GF-D8 (cell line): ENCODE measurements around the gene SRP68.

ENCODE experiments used
- DNase-seq: peaks from one replicate; lab custom pipeline; 2025; lab: John Stamatoyannopoulos, UW

The SRP68 gene

GRCh38 chr17:75998327-75998795 lies 74.0 kb downstream of the SRP68 start:
- no peak for DNase-seq

GRCh38 chr17:75996665-75997590 lies 75.4 kb downstream of the SRP68 start:
- peak; percentile 85 for DNase-seq

- no peak for DNase-seq
Measured at GRCh38 chr17:75995385-75995925, 76.9 kb downstream of the SRP68 start.

GRCh38 chr17:75994802-75995370 lies 77.4 kb downstream of the SRP68 start:
- no peak for DNase-seq

- DNase-seq, result no peak
Measured at GRCh38 chr17:75991396-75991795, 80.9 kb downstream of the SRP68 start.
